Suppressor macrophage (primary cell): Measurements from ENCODE around the gene NMRAL1.

Source experiments
- DNase-seq, 4 experiments: peaks; one replicate each; pipeline ENCODE4 v3.0.0-alpha.2; 2020 to 2022

NMRAL1 gene

GRCh38 chr16:4465977-4466779 lies 8.2 kb downstream of the NMRAL1 start:
- no peak for DNase-seq

- DNase-seq, result no peak
These were observed 10.8 kb downstream of the NMRAL1 start for GRCh38 chr16:4463522-4464163.

DNA sequence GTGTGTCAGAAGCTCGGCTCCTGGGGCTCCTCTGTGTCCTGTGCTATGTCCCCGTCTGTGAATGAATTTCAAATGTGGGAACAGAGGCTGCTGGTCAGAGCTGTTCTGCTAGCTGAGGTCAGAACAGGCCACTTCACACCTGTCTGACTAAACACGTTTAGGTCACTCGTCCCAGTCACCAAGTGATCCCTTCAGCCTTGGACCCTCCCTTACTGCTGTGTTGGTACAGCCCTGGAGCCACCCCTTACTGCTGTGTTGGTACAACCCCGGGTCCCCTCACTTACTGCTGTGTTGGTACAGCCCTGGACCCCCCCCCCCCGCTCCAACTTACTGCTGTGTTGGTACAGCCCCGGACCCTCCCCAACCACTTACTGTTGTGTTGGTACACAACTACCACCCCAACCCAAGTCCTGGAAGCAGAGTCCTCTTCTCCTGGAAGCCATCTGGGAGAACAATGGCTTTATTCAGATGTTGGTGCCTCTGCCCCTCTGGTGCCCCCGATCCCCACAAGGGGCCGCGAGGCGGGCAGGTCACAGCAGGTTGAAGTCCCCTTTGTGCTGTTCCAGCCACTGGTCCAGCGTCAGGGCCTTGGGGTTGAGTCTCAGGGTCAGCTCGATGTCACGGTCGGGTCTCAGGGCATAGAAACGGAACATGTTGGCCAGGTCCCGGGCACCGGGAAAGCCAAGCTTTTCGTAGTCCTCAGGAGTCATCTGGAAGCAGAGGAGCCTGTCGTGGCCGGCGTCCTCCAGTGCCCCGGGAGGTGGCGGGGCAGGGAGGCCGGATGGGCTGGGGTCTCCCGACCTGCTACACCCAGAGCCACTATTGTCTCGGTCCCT lies 13.0 kb downstream of the NMRAL1 start:
- DNase-seq, result no peak

DNA sequence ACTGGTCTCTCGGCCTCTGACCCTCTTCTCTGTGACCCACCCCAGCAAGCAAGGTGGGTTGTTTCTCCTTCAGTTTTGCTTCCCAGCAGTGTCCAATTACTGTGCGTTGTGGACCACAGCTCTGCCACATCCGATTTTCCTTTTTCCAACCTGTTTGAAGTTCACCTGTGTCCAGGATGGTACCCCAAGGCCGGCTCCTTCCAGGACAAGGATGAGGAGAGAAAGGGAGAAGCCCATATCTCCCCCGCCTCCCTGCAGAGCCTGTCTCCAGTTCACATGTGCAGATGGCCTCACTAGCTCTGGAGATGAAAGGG lies 13.5 kb downstream of the NMRAL1 start:
- no peak for DNase-seq

DNA sequence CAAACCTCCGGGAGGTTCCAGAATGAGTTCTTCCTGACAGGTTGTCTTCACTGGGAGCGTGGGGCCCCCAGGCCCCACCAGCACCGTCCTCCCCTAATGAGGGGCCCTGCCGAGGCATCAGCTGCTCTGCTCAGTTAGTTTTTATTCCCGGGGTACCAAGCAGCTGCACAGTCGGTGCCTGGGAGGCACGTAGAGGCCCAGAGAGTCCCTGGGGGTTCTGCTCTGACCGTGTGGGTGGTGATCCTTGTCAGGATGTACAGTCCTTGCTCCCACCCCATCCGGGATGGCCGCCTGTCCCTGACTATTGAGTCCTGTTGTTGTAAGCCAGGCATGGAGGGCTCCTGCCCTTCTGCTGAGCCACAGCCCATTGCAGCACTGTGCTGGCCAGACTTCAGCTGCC lies 18.5 kb downstream of the NMRAL1 start:
- no peak for DNase-seq

- no peak for DNase-seq
These were observed 19.3 kb downstream of the NMRAL1 start for GRCh38 chr16:4455081-4455480.

DNA sequence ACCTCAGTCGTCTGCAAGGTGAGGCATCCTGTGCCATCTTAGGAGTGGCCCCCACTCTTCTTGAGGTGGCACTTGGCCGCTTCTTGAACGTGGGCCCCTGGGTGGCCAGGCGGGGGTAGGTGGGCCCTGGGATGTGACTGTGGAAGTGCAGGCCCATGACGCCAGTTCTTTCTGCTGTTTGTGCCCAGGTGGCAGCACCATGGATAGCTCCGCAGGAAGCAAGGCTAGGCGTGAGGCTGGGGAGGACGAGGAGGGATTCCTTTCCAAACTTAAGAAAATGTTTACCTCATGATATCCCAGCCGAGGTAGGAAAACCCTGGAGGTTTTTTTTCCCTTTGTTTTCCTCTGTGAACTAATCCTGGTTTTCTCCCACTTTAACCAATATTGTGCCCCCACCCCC lies 19.8 kb downstream of the NMRAL1 start:
- no peak for DNase-seq

DNA sequence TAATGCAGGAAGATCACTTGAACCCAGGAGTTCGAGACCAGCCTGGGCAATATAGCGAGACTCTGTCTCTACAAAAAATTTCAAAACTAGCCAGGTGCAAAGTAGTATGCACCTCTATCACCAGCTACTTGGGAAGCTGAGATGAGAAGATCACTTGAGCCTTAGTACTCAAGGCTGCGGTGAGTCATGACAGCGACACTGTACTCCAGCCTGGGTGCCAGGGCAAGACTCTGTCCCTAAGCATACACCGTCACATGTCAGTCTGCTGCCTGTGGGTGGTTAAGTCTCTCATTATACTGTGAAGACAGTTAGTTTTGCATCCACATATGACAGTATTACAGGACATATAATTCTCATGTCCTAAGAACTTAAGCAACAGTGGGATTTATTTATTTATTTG lies 21.8 kb downstream of the NMRAL1 start:
- peak; percentile 7 to 33 (median 22) for DNase-seq

DNA sequence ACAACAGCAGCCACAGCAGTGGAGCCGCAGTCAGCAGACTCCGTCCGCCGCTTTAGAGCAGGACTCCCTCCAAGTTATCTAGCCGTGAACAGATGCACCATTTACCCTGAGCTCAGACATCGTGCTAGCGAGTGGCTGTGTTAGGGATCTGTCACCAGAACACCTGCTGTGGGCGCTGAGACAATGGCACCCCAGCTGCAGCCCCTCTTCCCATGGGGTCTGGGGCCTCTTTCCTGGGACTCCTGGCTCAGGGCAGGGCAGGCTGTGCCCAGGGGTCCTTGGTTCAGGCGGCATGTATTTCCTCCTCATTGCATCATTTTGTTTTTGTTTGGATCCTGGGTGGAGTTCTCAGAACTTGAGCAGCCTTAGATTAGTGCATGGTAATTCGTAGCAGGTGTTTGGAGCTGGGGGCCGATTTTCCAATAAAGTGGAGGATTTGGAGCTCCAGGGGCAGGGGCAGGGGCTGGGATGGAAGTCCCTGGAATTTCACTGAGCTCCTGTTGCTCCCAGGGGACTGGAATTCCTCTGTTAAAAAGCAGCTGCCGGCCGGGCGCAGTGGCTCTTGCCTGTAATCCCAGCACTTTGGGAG lies 23.4 kb downstream of the NMRAL1 start:
- DNase-seq, result no peak

- no peak for DNase-seq
These were observed 24.0 kb downstream of the NMRAL1 start for GRCh38 chr16:4450430-4450829.

GRCh38 chr16:4443986-4444385 lies 30.4 kb downstream of the NMRAL1 start:
- DNase-seq, result no peak

DNA sequence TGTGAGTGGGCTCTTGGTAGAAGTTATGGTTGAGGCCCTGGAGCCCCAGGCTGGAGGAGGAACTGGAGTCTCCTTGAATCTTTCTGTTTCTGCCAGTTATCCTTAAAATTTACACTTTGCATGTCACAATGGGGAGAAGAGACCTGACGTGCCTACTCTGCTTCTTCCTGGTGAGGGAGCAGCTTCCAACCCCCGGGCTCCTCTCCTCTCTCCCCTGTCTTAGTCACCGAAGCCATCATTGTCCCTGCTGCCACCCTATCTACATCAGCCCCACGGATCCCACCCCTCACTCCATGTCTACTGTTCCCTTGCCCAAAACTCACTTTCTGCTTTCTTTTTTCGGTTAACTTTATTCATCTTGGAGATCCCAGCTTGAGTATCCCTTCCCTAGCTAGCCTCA lies 31.2 kb downstream of the NMRAL1 start:
- no peak for DNase-seq

GRCh38 chr16:4442371-4442770 lies 32.1 kb downstream of the NMRAL1 start:
- no peak for DNase-seq

- no peak for DNase-seq
These were observed 37.1 kb downstream of the NMRAL1 start for GRCh38 chr16:4437366-4437765.

DNA sequence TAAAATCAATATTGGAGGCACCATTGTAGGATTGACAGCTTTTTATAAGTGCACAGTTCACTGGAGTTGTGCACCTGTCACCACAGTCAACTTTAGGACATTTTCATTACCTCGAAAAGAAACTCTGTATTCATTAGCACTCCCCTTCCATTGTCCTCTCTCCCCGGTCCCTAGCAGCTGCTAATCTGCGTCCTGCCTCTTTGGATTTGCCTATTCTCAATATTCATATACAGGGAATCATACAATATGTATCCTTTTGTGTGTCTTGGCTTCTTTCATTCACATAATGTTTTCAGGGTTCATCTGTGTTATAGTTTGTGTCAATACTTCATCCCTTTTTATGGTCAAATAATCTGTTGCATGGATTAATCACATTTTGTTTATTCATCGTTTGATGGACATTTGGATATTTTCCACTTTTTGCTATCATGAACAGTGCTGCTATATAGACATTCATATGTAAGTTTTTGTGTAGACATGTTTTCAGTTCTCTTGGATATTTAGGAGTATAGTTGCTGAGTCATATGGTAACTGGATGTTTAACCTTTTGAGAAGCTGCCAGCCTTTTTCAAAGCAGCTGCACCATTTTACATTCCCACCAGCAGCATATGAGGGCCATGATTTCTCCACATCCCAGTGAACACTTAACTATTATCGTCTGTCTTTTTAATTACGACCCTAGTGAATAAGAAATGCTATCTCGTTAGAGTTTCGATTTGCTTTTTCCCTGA lies 38.9 kb downstream of the NMRAL1 start:
- DNase-seq, result no peak

DNA sequence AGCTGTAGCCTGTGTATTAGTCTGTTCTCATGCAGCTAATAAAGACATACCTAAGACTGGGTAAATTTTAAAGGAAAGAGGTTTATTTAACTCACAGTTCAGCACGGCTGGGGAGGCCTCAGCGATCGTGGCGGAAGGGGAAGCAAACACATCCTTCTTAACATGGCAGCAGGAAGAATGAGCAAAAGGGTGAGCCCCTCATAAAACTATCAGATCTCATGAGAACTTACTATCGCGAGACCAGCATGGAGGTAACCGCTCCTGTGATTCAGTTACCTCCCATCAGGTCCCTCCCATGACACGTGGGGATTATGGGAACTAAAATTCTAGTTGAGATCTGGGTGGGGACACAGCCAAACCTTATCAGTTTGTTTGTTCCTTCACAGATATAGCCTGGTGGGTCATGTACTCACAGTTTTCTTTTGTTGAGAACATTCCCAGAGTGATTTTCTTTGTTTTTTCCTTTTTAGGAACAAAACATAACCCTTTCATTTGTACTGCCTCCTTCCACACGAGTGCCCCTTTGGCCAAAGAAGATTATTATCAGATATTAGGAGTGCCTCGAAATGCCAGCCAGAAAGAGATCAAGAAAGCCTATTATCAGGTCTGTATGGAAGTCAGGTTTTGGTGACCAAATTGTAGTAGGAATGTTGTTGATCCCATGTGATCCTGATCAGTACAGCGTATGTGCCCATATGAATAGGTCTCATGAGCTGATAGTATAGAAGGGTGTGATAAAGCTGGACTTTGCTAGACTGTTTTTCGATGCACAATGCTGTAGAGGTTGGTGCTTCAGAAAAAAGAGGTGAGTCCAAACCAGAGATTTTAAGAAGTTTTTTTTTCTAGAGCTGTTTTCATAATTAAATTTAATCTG lies 40.3 kb downstream of the NMRAL1 start:
- DNase-seq, result no peak

GRCh38 chr16:4433228-4433627 lies 41.2 kb downstream of the NMRAL1 start:
- no peak for DNase-seq

DNA sequence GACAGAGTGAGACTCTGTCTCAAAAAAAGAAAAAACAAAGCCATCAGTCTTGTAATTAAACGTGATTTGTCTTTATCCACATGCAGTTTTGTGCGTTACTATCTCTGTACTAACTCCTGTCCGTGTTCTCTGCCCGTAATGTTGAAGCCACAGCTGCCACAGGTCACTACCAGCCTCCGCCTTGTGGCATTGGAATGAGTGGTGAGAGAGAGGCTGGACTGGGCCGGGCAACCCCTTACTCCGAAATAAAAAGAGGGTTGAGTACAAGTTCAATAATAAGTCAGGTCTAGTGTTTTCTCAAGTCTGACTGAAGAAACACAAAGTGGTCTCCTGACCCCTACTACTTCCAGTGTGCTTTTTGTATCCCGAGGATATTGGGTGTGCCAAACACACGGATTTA lies 43.4 kb downstream of the NMRAL1 start:
- DNase-seq, result no peak

- DNase-seq, result no peak
These were observed 45.9 kb downstream of the NMRAL1 start for GRCh38 chr16:4428500-4428899.

- no peak for DNase-seq
These were observed 47.6 kb downstream of the NMRAL1 start for GRCh38 chr16:4426722-4427372.
